CD4-positive, alpha-beta T cell (primary cell): ENCODE results near the gene BLMH. TPM values are rescaled to one million over a fixed set of nuclear protein-coding genes. Genes with fewer than 3 reads are reported as not detected.
A peak's percentile ranks its signal among the peaks of the same experiment; 100 is the strongest.

Experiments
- ATAC-seq: fragments of 200-7000 bp; cut with Tn5 transposase; one replicate; pipeline ENCODE4 v1.10.0; 2022; ENCODE audit warnings: mild to moderate bottlenecking; ENCODE audit not compliant: poor library complexity
- CTCF ChIA-PET: fragments of 350-600 bp; sonication (Branson Sonifier 250); formaldehyde crosslinking; loops from one replicate; lab custom pipeline; 2021; ENCODE audit warnings: antibody characterized with exemption, inconsistent platforms; lab: Charles Lee
- POLR2A ChIA-PET: fragments of 350-600 bp; sonication (Branson Sonifier 250); formaldehyde crosslinking; loops from one replicate; lab custom pipeline; 2021; ENCODE audit warnings: antibody characterized with exemption, inconsistent platforms; lab: Charles Lee
- DNase-seq, 14 experiments: peaks; one replicate each; pipeline ENCODE4 v3.0.0-alpha.2; 2013 to 2020; ENCODE audit warnings: mixed read lengths in 2 of 14
- H3K27ac ChIP-seq, 2 donors: one replicate each; pipeline versions ENCODE4 v1.5.1 to v1.7.0; 2013; ENCODE audit warnings: low read length in 2 of 2, low read depth in 1 of 2, mild to moderate bottlenecking in 1 of 2
- H3K27me3 ChIP-seq, 2 experiments: 1 replicate in 1 of 2; 2 replicates in 1 of 2; pipeline versions ENCODE4 v1.6.1 to v1.7.0; 2013; ENCODE audit warnings: low read length in 2 of 2, control low read depth in 1 of 2, mild to moderate bottlenecking in 1 of 2, moderate library complexity in 1 of 2; ENCODE audit not compliant: insufficient read depth in 2 of 2, control insufficient read depth in 1 of 2
- H3K36me3 ChIP-seq: one replicate; pipeline ENCODE4 v1.6.1; 2013; ENCODE audit warnings: low read length, control low read depth; ENCODE audit not compliant: insufficient read depth
- H3K4me1 ChIP-seq: one replicate; pipeline ENCODE4 v1.6.1; 2013; ENCODE audit warnings: low read length, control low read depth; ENCODE audit not compliant: insufficient read depth
- H3K4me3 ChIP-seq: one replicate; pipeline ENCODE4 v1.5.1; 2013; ENCODE audit warnings: mild to moderate bottlenecking, low read length, moderate library complexity
- H3K9me3 ChIP-seq, 2 experiments: 1 replicate in 1 of 2; 2 replicates in 1 of 2; pipeline versions ENCODE4 v1.6.1 to v1.7.0; 2013; ENCODE audit warnings: low read length in 2 of 2, mild to moderate bottlenecking in 2 of 2, control low read depth in 1 of 2, moderate library complexity in 1 of 2; ENCODE audit not compliant: control insufficient read depth in 1 of 2, insufficient read depth in 1 of 2
- H3K27ac Mint-ChIP-seq: one replicate; pipeline ENCODE4 v1.8.0; 2020; ENCODE audit warnings: mixed read lengths
- H3K27me3 Mint-ChIP-seq: one replicate; pipeline ENCODE4 v1.8.0; 2021; ENCODE audit warnings: mixed read lengths
- H3K36me3 Mint-ChIP-seq: one replicate; pipeline ENCODE4 v1.8.0; 2021; ENCODE audit warnings: low read depth, mixed read lengths
- H3K4me1 Mint-ChIP-seq: one replicate; pipeline ENCODE4 v1.8.0; 2021; ENCODE audit warnings: low read depth, mixed read lengths
- H3K4me3 Mint-ChIP-seq: one replicate; pipeline ENCODE4 v1.8.0; 2020; ENCODE audit warnings: mild to moderate bottlenecking, mixed read lengths
- H3K9me3 Mint-ChIP-seq: one replicate; pipeline ENCODE4 v1.8.0; 2020; ENCODE audit warnings: mixed read lengths
- CTCF ChIP-seq: fragments of 200-600 bp; IDR thresholded peaks from one replicate; pipeline ENCODE4 v1.8.0; 2022; ENCODE audit warnings: antibody characterized with exemption, mild to moderate bottlenecking
- intact Hi-C, 2 experiments: fragments of 100-400 bp; cut with DNase I in 1 of 2; cut with micrococcal nuclease in 1 of 2; formaldehyde crosslinking; loops; one replicate each; pipeline versions ENCODE4 v1.15.1 to v1.9.0; 2023 to 2025; cut with DNase I, micrococcal nuclease
- total RNA-seq, 174 experiments: library from RNA in 2 of 174; stranded (reverse) in 2 of 174; gene quantifications; one replicate each; pipeline ENCODE4 v1.2.3 and lab custom pipeline; 2021 to 2026

The BLMH gene
- total RNA-seq, 2 experiments from 2014 or later = 32.9 to 36.5 TPM

GRCh38 chr17:30279156-30279555 lies 12.6 kb downstream of the BLMH start:
- H3K9me3 Mint-ChIP-seq = no peaks in the 10 kb centered on the region
- intact Hi-C loops = loop anchor here (2.0 to 5.0 kb wide), 4 partner anchors 58 to 177 kb away; no protein-coding TSS in a partner anchor
- POLR2A ChIA-PET = interaction anchor here (0.6 to 1.9 kb wide), 2 partner anchors 13 to 1871 kb away, joined by 3 to 6 read pairs; partner anchors contain the start of gene BLMH
- no peak for TF ChIP-seq CTCF
- H3K4me1 Mint-ChIP-seq = no peaks in the 10 kb centered on the region
- Histone ChIP-seq H3K27ac (no peak overlapping the region), H3K27me3 (no peaks in the 10 kb centered on the region), H3K9me3 (no peaks in the 10 kb centered on the region), H3K36me3 (peaks cover 54% of the 10 kb centered on the region), H3K4me3 (no peak overlapping the region), H3K4me1 (no peaks in the 10 kb centered on the region)
- H3K4me3 Mint-ChIP-seq = no peak overlapping the region
- peaks cover 84% of the 10 kb centered on the region for H3K36me3 Mint-ChIP-seq
- DNase-seq = no peak
- H3K27me3 Mint-ChIP-seq = no peaks in the 10 kb centered on the region
- CTCF ChIA-PET = interaction anchor here (3.0 kb wide), 1 partner anchor 58 kb away, joined by 14 read pairs; no protein-coding TSS in a partner anchor
- no peak overlapping the region for H3K27ac Mint-ChIP-seq
- ATAC-seq = no peak

- peak in 3 of 14 experiments; percentile 12 to 43 (median 28) for DNase-seq
- intact Hi-C loops = loop anchor here (2.0 to 5.0 kb wide), 4 partner anchors 59 to 176 kb away; no protein-coding TSS in a partner anchor
- H3K4me1 ChIP-seq = no peaks in the 10 kb centered on the region
- H3K9me3 ChIP-seq = no peaks in the 10 kb centered on the region
- no peak overlapping the region for H3K27ac Mint-ChIP-seq
- H3K4me3 ChIP-seq = no peak overlapping the region
- H3K27me3 ChIP-seq = no peaks in the 10 kb centered on the region
- H3K27ac ChIP-seq = no peak overlapping the region
- peaks cover 55% of the 10 kb centered on the region for H3K36me3 ChIP-seq
- H3K27me3 Mint-ChIP-seq = no peaks in the 10 kb centered on the region
- H3K36me3 Mint-ChIP-seq = peaks cover 84% of the 10 kb centered on the region
- peak; percentile 52 for ATAC-seq
- TF ChIP-seq CTCF = peak; percentile 19
- no peaks in the 10 kb centered on the region for H3K4me1 Mint-ChIP-seq
- ChIA-PET POLR2A (interaction anchor here (1.0 to 1.2 kb wide), 3 partner anchors 14 to 173 kb away, joined by 3 read pairs; partner anchors contain the start of gene BLMH), CTCF (interaction anchor here (1.0 to 1.1 kb wide), 2 partner anchors 59 to 63 kb away, joined by 3 to 4 read pairs; no protein-coding TSS in a partner anchor)
- no peaks in the 10 kb centered on the region for H3K9me3 Mint-ChIP-seq
- no peak overlapping the region for H3K4me3 Mint-ChIP-seq
These were observed 13.7 kb downstream of the BLMH start for GRCh38 chr17:30278032-30278431.

- no peak for ATAC-seq
- Histone ChIP-seq H3K9me3 (no peaks in the 10 kb centered on the region), H3K4me1 (no peaks in the 10 kb centered on the region), H3K27me3 (no peaks in the 10 kb centered on the region), H3K4me3 (no peak overlapping the region), H3K27ac (no peak overlapping the region), H3K36me3 (peaks cover 56% of the 10 kb centered on the region)
- H3K4me3 Mint-ChIP-seq = no peak overlapping the region
- no peaks in the 10 kb centered on the region for H3K27me3 Mint-ChIP-seq
- TF ChIP-seq CTCF = no peak
- POLR2A ChIA-PET = no interaction called here
- no peaks in the 10 kb centered on the region for H3K9me3 Mint-ChIP-seq
- H3K27ac Mint-ChIP-seq = no peak overlapping the region
- no peaks in the 10 kb centered on the region for H3K4me1 Mint-ChIP-seq
- intact Hi-C loops = loop anchor here (5.0 kb wide), 3 partner anchors 61 to 174 kb away; no protein-coding TSS in a partner anchor
- CTCF ChIA-PET = interaction anchor here (2.2 kb wide), 1 partner anchor 61 kb away, joined by 9 read pairs; no protein-coding TSS in a partner anchor
- no peak for DNase-seq
- peaks cover 86% of the 10 kb centered on the region for H3K36me3 Mint-ChIP-seq
These were observed 15.8 kb downstream of the BLMH start for GRCh38 chr17:30275911-30276310.
